ENCODE data around the gene TIMM21.

TIMM21 gene, protein sequence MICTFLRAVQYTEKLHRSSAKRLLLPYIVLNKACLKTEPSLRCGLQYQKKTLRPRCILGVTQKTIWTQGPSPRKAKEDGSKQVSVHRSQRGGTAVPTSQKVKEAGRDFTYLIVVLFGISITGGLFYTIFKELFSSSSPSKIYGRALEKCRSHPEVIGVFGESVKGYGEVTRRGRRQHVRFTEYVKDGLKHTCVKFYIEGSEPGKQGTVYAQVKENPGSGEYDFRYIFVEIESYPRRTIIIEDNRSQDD

DNA sequence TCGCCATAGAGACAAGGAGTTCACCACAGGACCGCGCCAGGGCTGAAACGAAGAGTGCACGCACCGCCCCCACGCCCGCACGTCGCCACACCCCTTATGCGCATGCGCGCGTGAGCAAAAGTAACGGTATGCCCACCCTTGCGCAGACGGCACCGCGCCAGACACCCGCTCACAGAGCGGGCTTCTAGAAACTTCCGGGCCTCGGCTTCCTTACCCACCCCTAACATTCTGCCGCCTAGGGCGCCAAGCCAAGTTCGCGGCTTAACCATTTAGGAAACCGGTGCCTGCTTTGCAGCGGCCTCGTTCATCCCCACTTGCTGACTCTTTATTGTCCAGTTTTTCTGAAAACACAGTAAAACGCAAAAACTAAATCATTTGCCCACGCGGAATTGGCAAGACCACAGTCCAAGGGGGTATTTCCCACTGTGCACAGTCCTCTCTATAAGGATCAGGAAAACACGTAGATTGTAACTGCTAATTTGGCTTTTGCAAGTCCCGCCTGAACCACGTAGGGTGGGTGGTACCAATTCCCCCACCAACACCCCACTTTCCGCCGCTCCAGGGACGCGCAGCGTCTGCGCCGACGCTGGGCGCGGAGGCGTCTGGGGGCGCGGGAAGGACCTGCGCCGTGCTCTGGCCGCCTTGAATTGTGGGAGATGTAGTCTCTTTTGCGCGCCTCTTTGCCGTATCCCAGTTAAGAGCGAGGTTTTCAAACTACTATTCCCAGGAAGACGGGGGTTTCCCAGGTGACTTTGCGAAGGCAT is at the start of gene TIMM21, which contains the start of gene FBXO15:
Gene TIMM21 (plus strand): TSS at position 745 of the 764 bp plus-strand sequence. CDS start 286 bp downstream, outside the sequence.
Gene FBXO15 (minus strand): TSS at position 56 of the 764 bp plus-strand sequence. CDS start 49 bp downstream, at position 7.
- peak within 1 kb of the TSS; percentile 99 for H3K4me3 ChIP-seq (ENCODE audit: low read length)
- peak within 1 kb of the TSS; percentile 64 for H2AFZ ChIP-seq (ENCODE audit: low read depth, low read length)
- peaks cover 20% of the 10 kb centered on the region for H3K4me1 ChIP-seq (ENCODE audit: insufficient read depth, low read length)
- no peaks in the 10 kb centered on the region for H3K27me3 ChIP-seq (ENCODE audit: insufficient read depth, low read length)
- H3K36me3 ChIP-seq (ENCODE audit: insufficient read depth, low read length), result peaks cover 11% of the 10 kb centered on the region
- H3K9me3 ChIP-seq (ENCODE audit: low read length), result no peaks in the 10 kb centered on the region

DNA sequence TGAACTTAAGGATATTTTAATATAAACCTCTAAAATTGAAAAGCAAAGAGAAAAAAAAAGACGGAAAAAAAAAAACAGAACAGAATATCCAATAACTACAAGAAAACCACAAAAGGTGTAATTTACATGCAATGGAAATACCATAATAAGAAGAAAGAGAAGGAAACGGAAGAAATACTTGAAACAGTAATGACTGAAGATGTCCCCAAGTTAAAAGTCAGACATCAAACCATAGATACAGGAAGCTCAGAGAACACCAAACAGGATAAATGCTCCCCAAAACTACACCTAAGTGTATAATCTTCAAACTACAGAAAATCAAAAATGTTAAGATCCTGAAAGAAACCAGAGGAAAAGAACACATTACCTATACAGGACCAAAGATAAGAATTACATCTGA is 39.9 kb upstream of the TIMM21 start:
- Histone ChIP-seq H3K27me3 (ENCODE audit: insufficient read depth, low read length) (no peaks in the 10 kb centered on the region), H2AFZ (ENCODE audit: low read depth, low read length) (no peak overlapping the region), H3K4me3 (ENCODE audit: low read length) (no peak overlapping the region), H3K9me3 (ENCODE audit: low read length) (no peaks in the 10 kb centered on the region), H3K36me3 (ENCODE audit: insufficient read depth, low read length) (no peaks in the 10 kb centered on the region), H3K4me1 (ENCODE audit: insufficient read depth, low read length) (no peaks in the 10 kb centered on the region)

DNA sequence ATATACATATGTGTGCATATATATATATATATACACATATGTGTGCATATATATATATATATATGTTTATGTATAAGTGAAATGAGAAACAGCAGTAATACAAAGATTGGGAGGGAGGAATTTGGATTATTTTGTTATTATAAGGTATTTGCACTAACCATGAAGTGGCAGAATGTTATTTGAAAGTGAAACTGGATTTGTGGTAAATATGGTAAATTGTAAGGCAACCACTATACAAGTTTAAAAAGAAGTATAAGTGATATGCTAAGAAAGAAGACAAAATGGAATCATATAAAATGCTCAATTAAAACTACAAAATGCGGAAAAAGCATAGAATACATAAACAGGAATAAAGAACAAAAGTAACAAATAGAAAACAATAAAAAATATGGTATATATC is 38.2 kb upstream of the TIMM21 start:
- Histone ChIP-seq H3K4me3 (ENCODE audit: low read length) (no peak overlapping the region), H3K9me3 (ENCODE audit: low read length) (no peaks in the 10 kb centered on the region), H3K4me1 (ENCODE audit: insufficient read depth, low read length) (no peaks in the 10 kb centered on the region), H2AFZ (ENCODE audit: low read depth, low read length) (no peak overlapping the region), H3K36me3 (ENCODE audit: insufficient read depth, low read length) (no peaks in the 10 kb centered on the region), H3K27me3 (ENCODE audit: insufficient read depth, low read length) (no peaks in the 10 kb centered on the region)

DNA sequence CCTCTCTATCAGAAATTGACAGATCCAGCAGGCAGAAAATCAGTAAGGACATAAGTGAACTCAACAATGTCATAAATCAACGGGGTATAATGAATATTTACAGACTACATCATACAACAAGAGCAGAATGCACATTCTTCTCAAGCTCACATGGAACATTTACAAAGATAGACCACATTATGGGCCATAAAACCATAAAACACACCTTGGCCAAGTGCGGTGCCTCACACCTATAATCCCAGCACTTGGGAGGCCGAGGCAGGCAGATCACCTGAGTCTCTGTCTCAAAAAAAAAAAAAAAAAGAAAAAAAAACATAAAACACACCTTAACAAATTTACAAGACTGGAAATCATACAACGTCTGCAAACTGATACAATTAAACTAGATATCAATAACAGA is 37.3 kb upstream of the TIMM21 start:
- no peaks in the 10 kb centered on the region for H3K4me1 ChIP-seq (ENCODE audit: insufficient read depth, low read length)
- H3K9me3 ChIP-seq (ENCODE audit: low read length), result no peaks in the 10 kb centered on the region
- H3K36me3 ChIP-seq (ENCODE audit: insufficient read depth, low read length), result no peaks in the 10 kb centered on the region
- no peak overlapping the region for H3K4me3 ChIP-seq (ENCODE audit: low read length)
- no peaks in the 10 kb centered on the region for H3K27me3 ChIP-seq (ENCODE audit: insufficient read depth, low read length)
- no peak overlapping the region for H2AFZ ChIP-seq (ENCODE audit: low read depth, low read length)

DNA sequence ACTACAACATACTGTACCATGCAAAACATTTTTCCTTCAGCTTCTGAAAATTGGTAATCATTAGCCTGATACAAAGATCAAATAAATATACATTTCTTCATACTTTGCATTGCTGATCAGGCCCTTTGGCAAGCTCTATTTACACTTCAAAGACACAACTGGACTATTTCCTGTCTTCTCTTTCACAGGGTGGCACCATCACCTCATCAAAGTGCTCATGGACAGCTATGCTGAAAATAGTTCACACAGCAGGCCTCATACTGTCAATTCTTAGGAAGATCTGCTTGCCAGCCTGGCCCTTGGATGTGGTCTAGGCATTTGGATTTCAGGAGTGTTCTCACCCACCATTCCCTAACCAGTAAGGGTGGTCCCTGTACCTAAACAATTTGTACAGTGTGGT is 34.6 kb upstream of the TIMM21 start:
- Histone ChIP-seq H2AFZ (ENCODE audit: low read depth, low read length) (no peak overlapping the region), H3K4me1 (ENCODE audit: insufficient read depth, low read length) (no peaks in the 10 kb centered on the region), H3K9me3 (ENCODE audit: low read length) (no peaks in the 10 kb centered on the region), H3K4me3 (ENCODE audit: low read length) (no peak overlapping the region), H3K27me3 (ENCODE audit: insufficient read depth, low read length) (no peaks in the 10 kb centered on the region), H3K36me3 (ENCODE audit: insufficient read depth, low read length) (no peaks in the 10 kb centered on the region)

DNA sequence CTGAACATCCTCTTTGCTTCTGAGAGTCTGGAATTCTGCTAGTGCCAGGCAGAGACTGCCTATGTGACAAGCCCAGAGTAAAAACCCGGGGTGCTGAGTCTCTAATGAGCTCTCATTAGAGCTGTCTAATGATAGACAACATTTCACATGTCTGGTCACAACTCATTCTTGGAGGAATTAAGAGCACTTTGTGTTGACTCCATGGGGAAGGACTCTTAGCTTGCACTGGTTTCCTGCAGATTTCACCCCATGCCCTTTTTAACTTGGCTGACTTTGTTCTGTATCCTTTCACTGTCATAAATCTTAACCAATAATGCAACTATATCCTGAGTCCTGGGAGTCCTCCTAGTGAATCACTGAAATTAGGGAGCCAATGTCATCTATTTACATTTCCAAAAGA is 34.2 kb upstream of the TIMM21 start:
- H2AFZ ChIP-seq (ENCODE audit: low read depth, low read length), result no peak overlapping the region
- no peaks in the 10 kb centered on the region for H3K36me3 ChIP-seq (ENCODE audit: insufficient read depth, low read length)
- no peaks in the 10 kb centered on the region for H3K9me3 ChIP-seq (ENCODE audit: low read length)
- no peak overlapping the region for H3K4me3 ChIP-seq (ENCODE audit: low read length)
- no peaks in the 10 kb centered on the region for H3K4me1 ChIP-seq (ENCODE audit: insufficient read depth, low read length)
- no peaks in the 10 kb centered on the region for H3K27me3 ChIP-seq (ENCODE audit: insufficient read depth, low read length)

DNA sequence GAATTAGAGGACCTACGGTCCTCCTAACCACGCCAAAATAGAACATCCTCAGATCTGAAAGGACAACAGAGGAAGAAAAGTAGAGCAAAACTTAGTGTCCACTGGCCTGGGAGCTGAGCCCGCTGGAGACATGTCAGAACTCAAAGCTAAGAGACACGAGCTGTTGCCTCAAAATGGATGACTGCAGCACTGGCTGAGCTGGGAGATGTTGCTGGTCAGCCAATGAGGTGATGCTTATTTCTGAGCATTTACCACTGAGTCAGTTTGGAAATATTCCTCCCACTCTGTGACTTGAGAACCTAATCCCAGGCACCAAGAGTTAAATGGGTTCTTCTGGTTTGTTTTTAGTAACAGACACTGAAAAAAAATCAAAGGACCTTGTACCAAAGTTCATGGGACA is 33.3 kb upstream of the TIMM21 start:
- H3K9me3 ChIP-seq (ENCODE audit: low read length), result no peaks in the 10 kb centered on the region
- no peaks in the 10 kb centered on the region for H3K36me3 ChIP-seq (ENCODE audit: insufficient read depth, low read length)
- no peaks in the 10 kb centered on the region for H3K27me3 ChIP-seq (ENCODE audit: insufficient read depth, low read length)
- H2AFZ ChIP-seq (ENCODE audit: low read depth, low read length), result no peak overlapping the region
- H3K4me3 ChIP-seq (ENCODE audit: low read length), result no peak overlapping the region
- H3K4me1 ChIP-seq (ENCODE audit: insufficient read depth, low read length), result no peaks in the 10 kb centered on the region

DNA sequence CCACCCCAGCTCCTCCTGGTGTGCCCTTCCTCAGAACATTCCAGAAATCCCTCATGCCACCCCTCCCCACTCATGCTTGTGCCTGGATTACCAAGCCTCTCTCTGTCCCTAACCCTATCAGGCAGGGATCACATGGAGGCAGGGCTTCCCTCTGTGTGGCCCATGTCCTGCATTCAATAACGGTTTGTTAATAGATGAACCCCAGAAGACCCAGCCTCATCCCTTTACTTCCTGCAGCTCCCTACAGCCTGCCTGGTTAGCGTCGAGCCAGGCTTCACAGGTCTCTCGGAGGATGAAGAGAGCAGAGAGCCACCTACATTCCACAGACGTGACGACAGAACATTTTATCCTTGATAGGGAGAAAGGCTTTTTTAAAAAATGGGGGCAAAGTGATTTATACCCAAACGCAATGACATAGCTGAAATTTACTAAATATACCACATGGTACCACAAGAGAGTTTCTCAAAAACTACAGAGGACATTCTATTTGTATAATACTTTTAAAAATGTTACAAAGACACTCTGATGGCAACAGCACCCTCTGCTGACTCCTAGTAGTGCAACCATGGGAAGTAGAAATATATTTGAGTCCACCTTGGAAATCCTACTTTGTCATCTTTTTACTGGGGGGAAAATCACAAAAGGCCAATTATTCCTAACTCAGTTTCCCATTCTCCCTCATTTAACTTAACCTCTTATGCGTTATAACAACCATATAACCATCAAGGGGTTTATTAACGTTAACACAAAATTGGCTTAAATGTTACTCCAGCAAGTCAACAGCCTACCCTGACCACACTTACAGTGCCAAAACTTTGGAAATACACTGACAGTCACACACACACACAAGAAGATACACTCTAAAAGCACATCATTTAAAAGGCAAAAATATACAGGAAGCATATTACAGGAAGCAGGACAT is 31.4 kb upstream of the TIMM21 start:
- Histone ChIP-seq H2AFZ (ENCODE audit: low read depth, low read length) (no peak overlapping the region), H3K4me3 (ENCODE audit: low read length) (no peak overlapping the region), H3K36me3 (ENCODE audit: insufficient read depth, low read length) (no peaks in the 10 kb centered on the region), H3K9me3 (ENCODE audit: low read length) (no peaks in the 10 kb centered on the region), H3K27me3 (ENCODE audit: insufficient read depth, low read length) (no peaks in the 10 kb centered on the region), H3K4me1 (ENCODE audit: insufficient read depth, low read length) (no peaks in the 10 kb centered on the region)

DNA sequence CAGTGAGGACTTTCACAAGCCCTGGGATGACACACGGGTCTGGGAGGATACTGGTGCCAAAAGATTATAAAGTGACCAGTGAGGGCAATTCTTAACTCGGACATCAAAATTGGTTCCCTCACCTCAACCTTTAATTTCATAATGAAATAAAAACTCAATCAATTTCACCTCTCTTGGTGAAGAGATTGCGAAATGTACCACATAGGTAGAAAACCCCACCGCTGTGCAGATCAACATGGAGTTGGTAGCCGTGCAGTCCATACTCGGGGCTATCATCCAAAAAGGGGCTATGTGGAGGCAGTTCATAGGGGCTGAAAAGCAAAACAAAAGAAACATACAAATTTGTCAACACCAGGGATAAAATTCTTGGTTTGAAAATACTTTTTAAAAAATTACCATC is 25.1 kb upstream of the TIMM21 start:
- Histone ChIP-seq H3K27me3 (ENCODE audit: insufficient read depth, low read length) (no peaks in the 10 kb centered on the region), H3K4me3 (ENCODE audit: low read length) (no peak overlapping the region), H3K4me1 (ENCODE audit: insufficient read depth, low read length) (peaks cover 13% of the 10 kb centered on the region), H3K9me3 (ENCODE audit: low read length) (no peaks in the 10 kb centered on the region), H2AFZ (ENCODE audit: low read depth, low read length) (no peak overlapping the region), H3K36me3 (ENCODE audit: insufficient read depth, low read length) (no peaks in the 10 kb centered on the region)

DNA sequence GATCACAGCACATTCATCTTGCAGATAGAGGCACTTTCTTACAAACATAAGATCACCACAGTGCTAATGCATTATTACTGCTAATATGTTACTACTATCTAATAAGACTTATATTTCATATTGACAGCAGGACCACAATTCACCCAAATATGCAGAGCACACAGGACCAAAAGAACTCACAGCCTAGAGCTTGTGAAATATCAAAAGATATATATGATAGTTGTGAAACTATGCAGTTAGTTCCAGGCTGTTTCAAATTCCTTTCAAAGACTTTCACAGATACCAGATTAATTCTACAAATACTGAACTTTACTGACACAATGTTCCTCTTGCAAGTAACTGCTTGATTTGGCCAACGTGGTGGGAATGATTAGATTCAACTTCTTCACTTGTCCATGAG is 23.7 kb upstream of the TIMM21 start:
- no peaks in the 10 kb centered on the region for H3K27me3 ChIP-seq (ENCODE audit: insufficient read depth, low read length)
- no peaks in the 10 kb centered on the region for H3K36me3 ChIP-seq (ENCODE audit: insufficient read depth, low read length)
- H3K9me3 ChIP-seq (ENCODE audit: low read length), result no peaks in the 10 kb centered on the region
- peaks cover 21% of the 10 kb centered on the region for H3K4me1 ChIP-seq (ENCODE audit: insufficient read depth, low read length)
- no peak overlapping the region for H3K4me3 ChIP-seq (ENCODE audit: low read length)
- no peak overlapping the region for H2AFZ ChIP-seq (ENCODE audit: low read depth, low read length)

DNA sequence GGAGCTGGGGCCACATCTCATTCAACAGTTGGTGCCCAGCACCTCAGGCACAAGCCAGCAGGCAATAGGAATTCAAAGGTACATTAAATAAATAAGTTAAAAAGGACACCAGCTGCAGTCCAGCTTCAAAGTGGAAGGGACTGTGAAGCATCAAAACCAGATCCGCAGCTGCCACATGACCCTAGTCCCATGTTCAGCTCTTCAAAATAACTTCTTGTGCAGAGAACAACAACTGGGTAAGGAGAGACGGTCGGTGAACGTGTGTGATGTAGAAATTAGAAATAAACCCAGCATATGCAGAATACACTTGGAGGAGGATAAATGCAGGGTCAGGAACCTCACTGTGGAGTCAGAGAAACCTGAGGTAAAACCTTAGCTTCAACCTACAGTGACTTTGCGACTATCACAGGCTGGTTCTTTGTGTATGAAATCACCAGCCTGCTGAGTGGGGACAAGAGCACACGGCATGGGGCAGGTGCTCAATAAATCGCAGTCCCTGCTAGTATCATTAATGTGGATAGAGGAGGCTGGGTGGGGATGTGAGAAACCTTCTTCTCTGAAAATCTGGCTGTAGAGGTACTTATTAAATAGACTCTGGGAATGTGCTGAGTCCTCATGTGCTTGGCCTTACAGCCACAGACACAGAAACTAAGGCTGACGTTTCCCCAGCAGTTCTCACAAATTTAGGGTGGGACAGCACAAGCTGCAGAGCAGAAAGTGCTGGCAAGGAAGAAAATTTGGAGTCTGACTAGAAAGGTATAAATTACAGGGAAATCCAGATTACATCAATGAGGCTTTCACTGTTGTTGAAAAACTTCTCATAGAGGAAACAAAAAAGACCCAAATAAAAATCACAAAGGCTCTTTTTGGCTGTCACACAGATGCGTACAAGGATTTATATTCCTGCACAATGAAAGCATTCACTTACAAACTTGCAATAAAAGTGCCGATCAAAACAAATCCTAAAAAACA is 21.4 kb upstream of the TIMM21 start:
- H3K9me3 ChIP-seq (ENCODE audit: low read length), result no peaks in the 10 kb centered on the region
- H3K4me3 ChIP-seq (ENCODE audit: low read length), result no peak overlapping the region
- H2AFZ ChIP-seq (ENCODE audit: low read depth, low read length), result no peak overlapping the region
- H3K4me1 ChIP-seq (ENCODE audit: insufficient read depth, low read length), result peaks cover 21% of the 10 kb centered on the region
- H3K27me3 ChIP-seq (ENCODE audit: insufficient read depth, low read length), result no peaks in the 10 kb centered on the region
- no peaks in the 10 kb centered on the region for H3K36me3 ChIP-seq (ENCODE audit: insufficient read depth, low read length)

DNA sequence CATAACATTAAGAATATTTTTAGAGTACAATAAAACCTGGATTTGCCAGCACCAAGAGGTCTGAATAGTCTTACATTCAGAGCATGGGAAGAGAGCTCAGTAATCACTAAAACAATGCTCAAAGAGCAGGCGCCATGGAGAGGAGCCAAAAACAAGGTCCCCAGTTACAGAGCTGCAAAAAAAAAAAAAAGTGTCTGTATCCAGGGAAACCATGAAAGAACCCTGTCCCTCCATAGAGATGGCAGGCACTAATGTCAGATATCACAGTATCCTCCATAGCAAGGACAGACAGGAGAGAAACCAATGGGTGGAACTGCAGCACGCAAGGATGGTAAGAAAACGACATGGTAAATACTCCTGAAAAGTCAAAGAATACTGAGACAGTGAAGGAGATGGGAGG is 20.2 kb upstream of the TIMM21 start:
- no peak overlapping the region for H3K4me3 ChIP-seq (ENCODE audit: low read length)
- peaks cover 21% of the 10 kb centered on the region for H3K4me1 ChIP-seq (ENCODE audit: insufficient read depth, low read length)
- no peaks in the 10 kb centered on the region for H3K9me3 ChIP-seq (ENCODE audit: low read length)
- no peaks in the 10 kb centered on the region for H3K27me3 ChIP-seq (ENCODE audit: insufficient read depth, low read length)
- H3K36me3 ChIP-seq (ENCODE audit: insufficient read depth, low read length), result no peaks in the 10 kb centered on the region
- no peak overlapping the region for H2AFZ ChIP-seq (ENCODE audit: low read depth, low read length)

All from neuron (in vitro differentiated cells).